HCT116 (cell line): ENCODE results near the gene DLG5.

Experiments
- CTCF ChIP-seq, 3 experiments: fragments of 200-600 bp in 1 of 3; sonication (generic) in 1 of 3; IDR thresholded peaks in 2 of 3; conservative IDR thresholded peaks in 1 of 3; 2 replicates each; pipeline ENCODE4 v1.5.1; 2012 to 2017; ENCODE audit warnings: low read depth in 2 of 3, low read length in 2 of 3, antibody characterized with exemption in 1 of 3, borderline replicate concordance in 1 of 3, control low read depth in 1 of 3, mild to moderate bottlenecking in 1 of 3, mixed read lengths in 1 of 3, mixed run types in 1 of 3, moderate library complexity in 1 of 3; ENCODE audit not compliant: insufficient read depth in 1 of 3
- EZH2 ChIP-seq: fragments of 200-600 bp; sonication (generic); IDR thresholded peaks from 2 replicates; pipeline ENCODE4 v1.6.1; 2017; ENCODE audit warnings: antibody characterized with exemption, mixed run types
- POLR2A ChIP-seq: IDR thresholded peaks from 2 replicates; pipeline ENCODE4 v1.7.0; 2011; ENCODE audit warnings: borderline replicate concordance; ENCODE audit not compliant: insufficient read depth, insufficient read length; ENCODE audit errors: extremely low read depth
- POLR2AphosphoS5 ChIP-seq: IDR thresholded peaks from 2 replicates; pipeline ENCODE4 v1.6.1; 2011; ENCODE audit warnings: mild to moderate bottlenecking, low read depth, low read length, moderate library complexity
- SP1 ChIP-seq: IDR thresholded peaks from 2 replicates; pipeline ENCODE4 v1.6.1; 2012; ENCODE audit warnings: low read depth
- SRF ChIP-seq: IDR thresholded peaks from 2 replicates; pipeline ENCODE4 v1.6.1; 2012; ENCODE audit warnings: low read depth
- TCF7L2 ChIP-seq: IDR thresholded peaks from 2 replicates; pipeline ENCODE4 v1.7.0; 2011; ENCODE audit warnings: borderline replicate concordance, inconsistent platforms; ENCODE audit not compliant: insufficient read depth, insufficient read length; ENCODE audit errors: extremely low read depth
- ZFX ChIP-seq: fragments of 450-650 bp; IDR thresholded peaks from 2 replicates; pipeline ENCODE4 v1.6.1; 2017

GRCh38 chr10:77859865-77860282, 66.7 kb downstream of the DLG5 start:
- TF ChIP-seq POLR2A, result no peak
- TF ChIP-seq CTCF (IDR thresholded peaks at IDR 0.05 in 2 of 3, conservative IDR thresholded peaks at IDR 0.05 in 1 of 3; ENCODE audit: borderline replicate concordance in 1 of 3, insufficient read depth in 1 of 3, low read depth in 2 of 3, low read length in 2 of 3), result no peak
- TF ChIP-seq SRF, result no peak
- no peak for TF ChIP-seq EZH2
- no peak for TF ChIP-seq POLR2AphosphoS5
- no peak for TF ChIP-seq SP1
- TF ChIP-seq TCF7L2, result no peak
- TF ChIP-seq ZFX, result no peak
